GM13976 (cell line): Measurements from ENCODE around the gene OAS3.
"Not testable (repeated sequence)": the region's sequence is repeated elsewhere in the genome, so short reads cannot be mapped to it uniquely, and the experiment has no call there.

Experiments used
- DNase-seq: peaks from one replicate; pipeline ENCODE4 v3.0.0; 2012; ENCODE audit warnings: low spot score
- CTCF ChIP-seq: IDR thresholded peaks from 2 replicates; pipeline ENCODE4 v1.5.1; 2012; ENCODE audit warnings: borderline replicate concordance, mild to moderate bottlenecking; ENCODE audit not compliant: insufficient read depth; ENCODE audit errors: extremely low read depth, missing control alignments, control extremely low read depth
- in situ Hi-C: fragments of 300-500 bp; cut with MboI; formaldehyde crosslinking; loops from one replicate; pipeline ENCODE4 v1.12.0; 2022; ENCODE audit warnings: low sequenced_read_pairs, mixed read lengths, inconsistent platforms; ENCODE audit not compliant: unreplicated experiment

The OAS3 gene

GRCh38 chr12:112924986-112925385, 13.3 kb upstream of the OAS3 start:
- in situ Hi-C loops, result no loop called here
- TF ChIP-seq CTCF, result no peak
- DNase-seq, result no peak

GRCh38 chr12:112926416-112927033, 11.7 kb upstream of the OAS3 start:
- in situ Hi-C loops, DNase-seq: not testable (repeated sequence)

GRCh38 chr12:112927475-112927874, 10.8 kb upstream of the OAS3 start:
- no peak for DNase-seq
- in situ Hi-C loops, result no loop called here
- no peak for TF ChIP-seq CTCF

- no peak for TF ChIP-seq CTCF
- DNase-seq, result no peak
- in situ Hi-C loops, result no loop called here
Measured at GRCh38 chr12:112927925-112928324, 10.3 kb upstream of the OAS3 start.

- TF ChIP-seq CTCF, result no peak
- in situ Hi-C loops, result no loop called here
- DNase-seq, result no peak
Measured at GRCh38 chr12:112928978-112929377, 9.3 kb upstream of the OAS3 start.

GRCh38 chr12:112929715-112930114, 8.6 kb upstream of the OAS3 start:
- in situ Hi-C loops, result no loop called here
- no peak for DNase-seq
- TF ChIP-seq CTCF, result no peak

- DNase-seq, result no peak
- in situ Hi-C loops, result no loop called here
- no peak for TF ChIP-seq CTCF
Measured at GRCh38 chr12:112930350-112930749, 7.9 kb upstream of the OAS3 start.
